ENCODE results near the gene CYP39A1.

The CYP39A1 gene

DNA sequence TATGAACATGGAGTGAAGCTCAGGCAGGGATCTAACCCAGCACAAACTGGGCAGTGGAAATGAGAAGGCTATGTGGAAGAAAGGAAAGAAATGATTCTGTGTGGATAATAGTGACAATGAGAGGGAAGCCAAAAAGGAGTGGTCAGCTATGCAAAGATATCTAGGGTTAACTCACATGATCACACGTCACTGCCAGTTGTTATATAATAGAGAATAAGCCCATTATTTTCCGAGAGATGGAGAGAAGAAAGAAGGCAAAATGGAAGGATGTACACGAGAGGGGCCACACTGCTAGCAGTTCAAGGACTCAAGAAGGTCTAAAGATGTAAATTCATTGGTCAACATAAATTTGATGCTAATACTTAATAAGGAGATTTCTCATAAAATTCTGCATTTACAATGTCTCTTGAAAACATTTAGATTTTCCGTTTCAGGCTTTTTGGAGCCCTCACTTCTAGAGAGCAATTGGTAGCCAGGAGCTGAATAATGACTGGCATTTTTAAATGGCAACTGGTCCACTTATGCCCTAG is 142.6 kb downstream of the CYP39A1 start:
- DNase-seq = no peak

DNA sequence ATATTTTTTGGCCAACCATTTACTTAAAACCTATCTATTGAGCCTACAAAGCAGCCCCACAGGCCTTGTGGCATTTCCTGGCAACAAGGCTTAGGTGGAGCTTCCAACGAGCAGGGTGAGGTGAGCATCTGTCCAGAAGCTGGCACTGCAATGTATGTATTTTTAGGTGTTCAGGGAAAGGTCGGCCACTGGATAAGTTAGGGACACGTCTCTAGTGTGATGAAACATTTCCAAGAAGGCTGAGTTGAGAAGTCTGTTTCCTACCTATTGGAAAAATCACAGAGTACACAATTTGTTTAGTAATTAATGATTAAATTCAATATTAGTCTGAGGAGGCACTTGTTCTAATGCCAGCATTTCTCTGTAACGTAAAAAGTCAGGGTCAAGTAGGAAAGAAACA is 143.6 kb downstream of the CYP39A1 start:
- no peak for DNase-seq

DNA sequence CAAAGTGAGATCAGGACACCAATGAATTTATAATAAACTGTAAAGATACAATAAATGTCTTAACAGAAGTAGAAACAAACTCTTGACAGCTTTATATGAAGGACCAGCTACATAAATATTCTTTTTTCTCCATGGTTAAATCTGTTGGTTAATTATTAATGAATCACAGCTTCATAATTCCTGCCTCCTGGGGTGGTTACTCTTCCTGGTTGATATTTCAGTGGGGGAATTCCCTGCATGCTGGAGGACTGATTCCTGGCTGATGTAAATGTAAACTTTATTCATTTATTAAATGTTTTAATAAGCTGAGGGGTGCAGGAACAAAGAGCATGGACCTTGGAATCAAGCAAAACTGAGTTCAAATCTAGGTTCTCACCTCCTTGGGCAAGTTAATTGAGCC is 145.2 kb downstream of the CYP39A1 start:
- no peak for DNase-seq

DNA sequence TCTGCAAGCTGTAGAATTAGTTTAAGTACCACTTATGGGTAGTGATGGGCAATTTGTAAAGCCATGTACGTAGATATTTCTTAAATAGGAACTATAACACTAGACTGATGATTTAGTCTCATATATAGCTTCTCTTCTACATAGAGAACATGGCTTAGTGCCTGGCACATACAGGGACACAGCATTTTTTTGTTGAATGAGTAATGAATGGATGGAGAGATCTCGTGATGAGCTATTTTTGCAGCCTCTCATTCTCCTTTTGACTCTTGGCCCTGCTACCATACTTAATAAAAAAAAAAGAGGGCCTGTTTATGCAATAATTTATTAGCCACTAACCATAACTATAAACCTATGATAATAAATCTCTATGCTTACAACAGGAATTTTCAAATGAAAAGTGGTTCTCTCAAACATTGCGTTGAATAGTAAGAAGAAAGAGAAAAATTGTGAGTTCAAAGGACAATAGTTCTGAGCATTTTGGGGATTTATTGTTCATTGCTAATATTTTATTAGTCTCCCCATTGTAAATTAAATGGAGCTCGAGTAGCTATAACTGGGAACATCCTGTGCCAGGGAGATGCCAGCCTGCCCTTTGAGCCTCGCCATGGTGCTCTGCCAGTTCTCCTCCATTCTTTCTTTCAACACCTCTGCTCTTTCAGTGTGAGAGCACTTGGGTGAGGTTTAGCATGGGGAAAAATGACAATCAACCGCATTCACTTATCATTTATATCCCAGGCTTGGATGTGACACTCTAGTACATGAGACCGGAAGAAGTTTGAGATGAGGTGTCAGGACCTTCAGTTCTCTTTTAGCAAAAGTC is 146.7 kb downstream of the CYP39A1 start:
- DNase-seq = no peak

DNA sequence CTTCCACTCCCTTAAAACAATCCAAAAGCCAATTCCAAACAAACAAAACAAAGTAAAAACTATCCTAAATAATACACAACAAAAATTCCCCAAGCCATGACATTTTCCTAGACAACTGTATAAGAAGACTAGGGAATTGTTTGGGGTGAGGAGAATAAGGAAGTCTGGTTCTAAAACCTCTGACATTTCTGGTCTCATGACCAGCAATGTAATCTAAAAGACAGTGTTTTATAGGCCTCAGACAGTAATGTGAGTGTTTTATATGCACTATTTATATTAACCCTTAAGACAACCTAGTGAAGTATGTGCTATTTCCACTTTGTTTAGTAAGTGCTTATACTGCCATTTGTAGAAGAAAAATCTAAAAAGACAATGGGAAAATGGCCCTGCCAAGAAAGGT is 148.4 kb downstream of the CYP39A1 start:
- no peak for DNase-seq

DNA sequence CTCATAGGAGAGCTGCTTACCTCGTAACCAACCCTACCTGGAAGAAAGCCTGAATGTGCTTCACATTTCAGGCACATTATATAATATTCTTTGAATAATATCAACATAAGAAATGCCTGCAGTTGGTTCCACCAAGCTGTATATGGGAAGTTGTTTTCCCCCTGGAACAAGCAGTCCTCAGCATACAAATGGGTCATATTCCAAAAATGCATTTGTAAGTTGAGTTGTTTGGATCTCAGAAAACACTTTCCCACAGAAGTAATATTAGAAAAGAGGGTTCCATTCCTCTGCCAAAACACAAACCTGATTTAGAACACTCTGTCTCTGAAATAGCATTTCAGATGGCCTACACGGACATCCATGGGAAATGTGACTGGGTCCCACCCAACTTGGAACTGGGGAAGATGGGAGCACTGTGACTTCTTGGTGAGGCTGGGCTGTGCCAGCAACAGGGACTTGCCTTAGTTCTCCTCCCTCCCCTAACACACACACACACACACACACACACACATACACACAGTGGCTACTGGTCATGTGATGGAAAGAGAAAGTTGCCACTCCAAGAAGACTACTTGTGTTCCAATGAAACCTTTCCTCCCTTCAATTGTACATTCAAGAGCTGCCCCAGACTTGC is 150.0 kb downstream of the CYP39A1 start:
- DNase-seq = no peak

DNA sequence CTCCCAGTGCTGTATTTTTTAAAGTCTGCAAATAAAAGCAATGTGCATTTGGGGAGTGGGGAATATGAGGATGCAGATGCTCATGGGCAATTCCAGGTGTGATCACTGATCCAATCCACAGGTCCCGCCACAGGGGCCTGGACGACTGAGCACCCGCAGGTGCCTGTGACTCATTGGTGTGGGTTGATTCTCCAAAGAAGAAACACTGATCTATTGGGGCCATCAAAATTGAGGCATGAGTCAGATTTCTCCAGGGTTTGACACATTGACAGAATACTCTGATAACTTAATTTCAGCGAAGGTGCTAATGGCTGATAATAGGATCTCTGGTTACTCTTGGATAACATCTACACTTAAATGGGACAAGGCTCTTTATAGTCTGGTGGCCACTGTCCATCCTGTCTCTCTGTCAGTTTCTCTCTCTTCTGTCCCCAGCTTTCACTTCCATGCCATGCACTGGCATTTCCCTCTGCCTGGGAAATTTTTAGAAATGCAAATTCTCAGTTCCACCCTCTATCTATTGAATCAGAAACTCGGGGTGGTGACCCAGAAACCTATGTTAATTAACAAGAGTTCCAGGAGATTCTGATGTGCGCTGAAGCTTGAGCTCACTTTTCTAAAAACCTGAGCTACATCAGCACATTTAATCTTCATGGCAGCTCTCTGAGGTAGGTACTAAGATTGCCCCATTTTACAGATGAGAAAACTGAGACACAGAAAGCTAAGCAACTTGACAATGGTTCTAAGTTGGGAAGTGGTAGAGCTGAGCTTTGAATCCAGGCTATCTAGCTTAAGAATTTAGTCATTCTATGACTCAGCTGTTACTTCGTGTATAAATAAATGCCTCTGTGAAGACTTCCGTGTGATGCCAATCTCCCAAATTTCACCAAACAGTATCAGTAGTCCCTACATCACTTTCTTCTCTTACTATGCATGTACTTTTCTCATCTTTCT is 151.2 kb downstream of the CYP39A1 start:
- no peak for DNase-seq

DNA sequence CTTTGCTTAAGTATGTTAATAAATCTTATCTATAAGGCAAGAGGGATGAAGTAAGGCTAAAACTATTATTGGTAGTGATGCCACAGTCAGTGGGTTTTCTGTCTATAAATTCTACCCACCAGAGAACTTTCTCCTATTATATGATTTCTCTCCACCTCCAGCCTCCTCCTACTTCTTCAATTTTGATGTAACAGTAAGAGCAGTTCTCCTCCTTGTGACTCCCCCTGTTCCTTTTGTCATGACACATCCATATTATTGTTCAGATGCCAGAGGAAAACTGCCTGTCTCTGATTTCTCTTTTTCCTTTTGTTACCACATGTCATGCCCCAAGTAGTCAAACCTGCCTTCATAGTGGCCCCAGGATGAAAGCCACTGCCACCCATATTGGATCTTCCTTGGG is 152.2 kb downstream of the CYP39A1 start:
- no peak for DNase-seq

All from CD4-positive, alpha-beta T cell treated with Interleukin-10 for 1 hour (primary cell).